Muscle of back (tissue), 11 donors: Measurements from ENCODE around the gene CRISPLD2. TPM values are rescaled to one million over a fixed set of nuclear protein-coding genes. Genes with fewer than 3 reads are reported as not detected.

Experiments
- DNase-seq, 3 donors: peaks; one replicate each; pipeline versions ENCODE4 v3.0.0 to v3.0.0-alpha.2; 2013
- polyA plus RNA-seq, 10 donors: library from polyadenylated mRNA; unstranded; fragments of 120-200 nt; gene quantifications; one replicate each; pipeline ENCODE4 v1.2.1, GENCODE V29; 2013; ENCODE audit not compliant: insufficient read length in 10 of 10

CRISPLD2 gene
- polyA plus RNA-seq, 10 donors = 4.1 to 8.8 (median 6.8) TPM

- no peak for DNase-seq
Observed at GRCh38 chr16:84911486-84912216, 91.9 kb downstream of the CRISPLD2 start.

GRCh38 chr16:84913315-84913714 is 93.5 kb downstream of the CRISPLD2 start:
- peak in 1 of 3 donors; percentile 74 for DNase-seq

GRCh38 chr16:84914273-84914672 is 94.5 kb downstream of the CRISPLD2 start:
- DNase-seq = peak in 1 of 3 donors; percentile 62

GRCh38 chr16:84916178-84916577 is 96.4 kb downstream of the CRISPLD2 start:
- no peak for DNase-seq

- peak in 1 of 3 donors; percentile 19 for DNase-seq
Observed at GRCh38 chr16:84916850-84917249, 97.1 kb downstream of the CRISPLD2 start.

- DNase-seq = peak in 1 of 3 donors; percentile 43
Observed at GRCh38 chr16:84917492-84917891, 97.7 kb downstream of the CRISPLD2 start.

- DNase-seq = no peak
Observed at GRCh38 chr16:84918006-84918909, 98.5 kb downstream of the CRISPLD2 start.

- DNase-seq = peak in 1 of 3 donors; percentile 32
Observed at GRCh38 chr16:84919269-84919668, 99.5 kb downstream of the CRISPLD2 start.

- peak in 1 of 3 donors; percentile 48 for DNase-seq
Observed at GRCh38 chr16:84919708-84920107, 99.9 kb downstream of the CRISPLD2 start.

GRCh38 chr16:84920333-84920732 is 100.5 kb downstream of the CRISPLD2 start:
- DNase-seq = no peak

- peak; percentile 65 to 91 (median 72) for DNase-seq
Observed at GRCh38 chr16:84922351-84923120, 102.8 kb downstream of the CRISPLD2 start.

GRCh38 chr16:84924331-84925091 is 104.7 kb downstream of the CRISPLD2 start:
- DNase-seq = peak in 2 of 3 donors; percentile 75 to 92

GRCh38 chr16:84925092-84925772 is 105.4 kb downstream of the CRISPLD2 start:
- peak in 1 of 3 donors; percentile 56 for DNase-seq

GRCh38 chr16:84925773-84926372 is 106.1 kb downstream of the CRISPLD2 start:
- no peak for DNase-seq

- no peak for DNase-seq
Observed at GRCh38 chr16:84926462-84926861, 106.7 kb downstream of the CRISPLD2 start.

- no peak for DNase-seq
Observed at GRCh38 chr16:84927621-84928591, 108.1 kb downstream of the CRISPLD2 start.

GRCh38 chr16:84928679-84929420 is 109.1 kb downstream of the CRISPLD2 start:
- peak in 2 of 3 donors; percentile 80 to 88 for DNase-seq
